ENCODE measurements around the gene FLT3. TPM values are rescaled to one million over a fixed set of nuclear protein-coding genes. Genes with fewer than 3 reads are reported as not detected.

Gene FLT3
- total RNA-seq, 6 donors from 2014 or later, result 0.89 to 6.3 (median 1.6) TPM

GRCh38 chr13:27973961-27974662, 126.3 kb downstream of the FLT3 start:
- WGBS, 2 donors, result 13 to 18% methylated on average over 7 of the region's 7 CpGs
- H3K9me3 ChIP-seq, result no peaks in the 10 kb centered on the region
- H3K36me3 ChIP-seq, result no peaks in the 10 kb centered on the region
- H3K4me1 ChIP-seq, result peaks cover 10 to 30% (median 12%) of the 10 kb centered on the region in 4 donors
- H3K4me3 ChIP-seq, result no peak overlapping the region
- DNase-seq, result no peak
- no peak for TF ChIP-seq CTCF (IDR thresholded peaks at IDR 0.05)
- no peak for TF ChIP-seq POLR2AphosphoS5 (IDR thresholded peaks at IDR 0.05)
- no peak for TF ChIP-seq POLR2A (IDR thresholded peaks at IDR 0.05)
- TF ChIP-seq EP300 (IDR thresholded peaks at IDR 0.05), result no peak
- H3K27ac ChIP-seq, result no peak overlapping the region
- no peak for ATAC-seq (ENCODE audit: low FRiP score in 2 of 2)
- H3K27me3 ChIP-seq, result peaks cover 0 to 76% (median 39%) of the 10 kb centered on the region in 4 donors

- Histone ChIP-seq H3K36me3 (no peaks in the 10 kb centered on the region), H3K27ac (no peak overlapping the region), H3K4me3 (no peak overlapping the region), H3K4me1 (peaks cover 10 to 35% (median 16%) of the 10 kb centered on the region in 4 donors), H3K9me3 (no peaks in the 10 kb centered on the region), H3K27me3 (peaks cover 3 to 76% (median 39%) of the 10 kb centered on the region in 4 donors)
- WGBS, 2 donors, result 7 to 48% methylated on average over 3 to 5 of the region's 5 CpGs
- ATAC-seq (ENCODE audit: low FRiP score in 2 of 2) (no peak), DNase-seq (no peak)
- TF ChIP-seq CTCF (IDR thresholded peaks at IDR 0.05) (no peak), EP300 (IDR thresholded peaks at IDR 0.05) (no peak), POLR2AphosphoS5 (IDR thresholded peaks at IDR 0.05) (no peak), POLR2A (IDR thresholded peaks at IDR 0.05) (no peak)
These were observed 127.1 kb downstream of the FLT3 start for GRCh38 chr13:27973291-27973690.

GRCh38 chr13:27972478-27972820, 127.9 kb downstream of the FLT3 start:
- no peak overlapping the region for H3K27ac ChIP-seq
- H3K4me3 ChIP-seq, result no peak overlapping the region
- peaks cover 4 to 35% (median 17%) of the 10 kb centered on the region in 4 donors for H3K4me1 ChIP-seq
- peaks cover 3 to 77% (median 40%) of the 10 kb centered on the region in 4 donors for H3K27me3 ChIP-seq
- H3K36me3 ChIP-seq, result no peaks in the 10 kb centered on the region
- no peaks in the 10 kb centered on the region for H3K9me3 ChIP-seq
- DNase-seq (no peak), ATAC-seq (ENCODE audit: low FRiP score in 2 of 2) (no peak)
- WGBS, 2 donors, result 52 to 62% methylated on average over 2 of the region's 2 CpGs
- TF ChIP-seq POLR2A (IDR thresholded peaks at IDR 0.05) (no peak), EP300 (IDR thresholded peaks at IDR 0.05) (no peak), CTCF (IDR thresholded peaks at IDR 0.05) (no peak), POLR2AphosphoS5 (IDR thresholded peaks at IDR 0.05) (no peak)

GRCh38 chr13:27971776-27972477, 128.4 kb downstream of the FLT3 start:
- H3K27me3 ChIP-seq, result peaks cover 3 to 77% (median 41%) of the 10 kb centered on the region in 4 donors
- no peak for ATAC-seq (ENCODE audit: low FRiP score in 2 of 2)
- peaks cover 4 to 39% (median 17%) of the 10 kb centered on the region in 4 donors for H3K4me1 ChIP-seq
- no peak for TF ChIP-seq EP300 (IDR thresholded peaks at IDR 0.05)
- no peak for TF ChIP-seq CTCF (IDR thresholded peaks at IDR 0.05)
- TF ChIP-seq POLR2AphosphoS5 (IDR thresholded peaks at IDR 0.05), result no peak
- TF ChIP-seq POLR2A (IDR thresholded peaks at IDR 0.05), result no peak
- DNase-seq, result no peak
- no peak overlapping the region for H3K4me3 ChIP-seq
- no peaks in the 10 kb centered on the region for H3K9me3 ChIP-seq
- WGBS, 2 donors, result 62 to 69% methylated on average over 5 to 7 of the region's 7 CpGs
- no peak overlapping the region for H3K27ac ChIP-seq
- no peaks in the 10 kb centered on the region for H3K36me3 ChIP-seq
